ENCODE data around the gene TBC1D9B.
"Not testable (repeated sequence)": the region's sequence is repeated elsewhere in the genome, so short reads cannot be mapped to it uniquely, and the experiment has no call there.

TBC1D9B gene

GRCh38 chr5:179840321-179840720 is 67.4 kb downstream of the TBC1D9B start:
- DNase-seq (ENCODE audit: low read depth in 2 of 2, low spot score in 1 of 2): no peak

- no peak for DNase-seq (ENCODE audit: low read depth in 2 of 2, low spot score in 1 of 2)
Measured at GRCh38 chr5:179839328-179840256, 68.1 kb downstream of the TBC1D9B start.

GRCh38 chr5:179837076-179838011 is 70.4 kb downstream of the TBC1D9B start:
- DNase-seq (ENCODE audit: low read depth in 2 of 2, low spot score in 1 of 2): no peak

GRCh38 chr5:179836225-179837019 is 71.3 kb downstream of the TBC1D9B start:
- DNase-seq (ENCODE audit: low read depth in 2 of 2, low spot score in 1 of 2): no peak

- DNase-seq (ENCODE audit: low read depth in 2 of 2, low spot score in 1 of 2): not testable (repeated sequence)
Measured at GRCh38 chr5:179834871-179835270, 72.8 kb downstream of the TBC1D9B start.

- DNase-seq (ENCODE audit: low read depth in 2 of 2, low spot score in 1 of 2): no peak
Measured at GRCh38 chr5:179834120-179834519, 73.6 kb downstream of the TBC1D9B start.

- no peak for DNase-seq (ENCODE audit: low read depth in 2 of 2, low spot score in 1 of 2)
Measured at GRCh38 chr5:179833709-179834070, 74.0 kb downstream of the TBC1D9B start.

GRCh38 chr5:179833056-179833708 is 74.5 kb downstream of the TBC1D9B start:
- DNase-seq (ENCODE audit: low read depth in 2 of 2, low spot score in 1 of 2): no peak

GRCh38 chr5:179832039-179832745 is 75.5 kb downstream of the TBC1D9B start:
- DNase-seq (ENCODE audit: low read depth in 2 of 2, low spot score in 1 of 2): no peak

- DNase-seq (ENCODE audit: low read depth in 2 of 2, low spot score in 1 of 2): no peak
Measured at GRCh38 chr5:179830818-179831468, 76.8 kb downstream of the TBC1D9B start.

- no peak for DNase-seq (ENCODE audit: low read depth in 2 of 2, low spot score in 1 of 2)
Measured at GRCh38 chr5:179829732-179830435, 77.8 kb downstream of the TBC1D9B start.

GRCh38 chr5:179828756-179829421 is 78.8 kb downstream of the TBC1D9B start:
- DNase-seq (ENCODE audit: low read depth in 2 of 2, low spot score in 1 of 2): no peak

- DNase-seq (ENCODE audit: low read depth in 2 of 2, low spot score in 1 of 2): no peak
Measured at GRCh38 chr5:179827680-179828079, 80.0 kb downstream of the TBC1D9B start.

GRCh38 chr5:179825655-179826182 is 82.0 kb downstream of the TBC1D9B start:
- DNase-seq (ENCODE audit: low read depth in 2 of 2, low spot score in 1 of 2): no peak

GRCh38 chr5:179824745-179825112 is 83.0 kb downstream of the TBC1D9B start:
- DNase-seq (ENCODE audit: low read depth in 2 of 2, low spot score in 1 of 2): no peak

GRCh38 chr5:179823937-179824744 is 83.6 kb downstream of the TBC1D9B start:
- DNase-seq (ENCODE audit: low read depth in 2 of 2, low spot score in 1 of 2): no peak

- no peak for DNase-seq (ENCODE audit: low read depth in 2 of 2, low spot score in 1 of 2)
Measured at GRCh38 chr5:179822444-179822990, 85.2 kb downstream of the TBC1D9B start.
